NCI-H82 treated with DMSO at 0.1 percent for 48 hours (cell line): ENCODE results near the gene KCNJ14.

Experiments
- DNase-seq: peaks from one replicate; lab custom pipeline; 2025; ENCODE audit not compliant: unreplicated experiment; lab: John Stamatoyannopoulos, UW

Gene KCNJ14

GRCh38 chr19:48455171-48455907 lies at the start of gene KCNJ14:
KCNJ14 (plus strand) TSS chr19:48455574; CDS start chr19:48461725, 6,151 bp downstream.
- no peak for DNase-seq

DNA sequence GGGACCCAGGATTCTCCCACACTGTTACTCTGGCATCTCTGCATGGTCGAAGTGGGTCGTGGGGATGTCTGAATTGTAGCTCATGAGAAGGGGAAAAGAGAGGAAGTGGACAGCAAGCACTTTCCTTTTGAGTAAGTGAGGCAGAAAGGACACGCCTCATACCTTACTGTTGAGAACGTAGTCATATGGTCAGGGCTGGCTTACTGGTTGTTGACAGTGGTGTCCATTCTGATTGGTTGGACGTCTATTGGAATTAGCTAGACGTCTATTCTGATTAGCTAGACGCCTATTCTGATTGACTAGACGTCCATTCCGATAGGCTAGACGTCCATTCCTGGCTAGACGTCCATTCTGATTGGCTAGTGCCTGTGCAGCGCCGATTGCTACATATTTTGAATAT lies 49.5 kb upstream of the KCNJ14 start:
- DNase-seq: no peak

GRCh38 chr19:48413879-48414587 lies 41.3 kb upstream of the KCNJ14 start:
- DNase-seq: no peak

DNA sequence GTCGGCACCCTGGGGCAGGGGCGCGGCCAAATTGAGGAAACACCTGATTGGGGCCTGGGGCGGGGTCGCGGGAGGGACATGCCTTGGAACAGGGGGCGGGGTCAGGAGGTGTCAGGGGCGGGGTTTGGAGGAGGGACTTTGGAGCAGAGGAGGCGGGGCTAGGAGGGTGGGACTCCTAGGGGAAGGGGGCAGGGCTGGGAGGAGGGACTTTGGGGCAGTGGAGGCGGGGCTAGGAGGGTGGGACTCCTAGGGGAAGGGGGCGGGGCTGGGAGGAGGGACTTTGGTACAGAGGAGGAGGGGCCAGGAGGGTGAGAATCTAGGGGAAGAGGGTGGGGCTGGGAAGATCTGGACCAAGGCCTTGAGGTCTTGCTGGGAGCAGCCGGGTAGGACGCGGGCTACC lies 40.0 kb upstream of the KCNJ14 start:
- peak; percentile 32 for DNase-seq

GRCh38 chr19:48415806-48416221 lies 39.6 kb upstream of the KCNJ14 start:
- DNase-seq: no peak

DNA sequence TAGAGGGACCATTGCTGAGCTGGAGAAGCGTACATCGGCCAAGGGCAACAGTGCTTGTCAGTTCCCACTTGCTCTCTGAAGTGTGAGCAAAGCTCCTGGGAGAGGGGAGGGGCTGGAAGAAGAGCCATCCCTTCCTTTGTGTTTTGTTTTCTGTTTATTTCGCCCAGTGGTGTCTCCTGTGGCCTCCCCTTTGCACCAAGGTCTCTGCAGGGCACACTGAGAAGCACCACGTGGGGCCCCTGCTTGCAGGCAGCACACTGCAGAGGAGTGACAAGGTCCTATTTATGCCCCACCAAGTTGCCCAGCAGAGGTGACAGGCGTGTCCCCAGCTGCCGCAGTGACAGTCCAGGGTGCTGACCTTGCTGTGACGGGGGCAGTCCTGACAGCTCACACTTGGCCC lies 38.0 kb upstream of the KCNJ14 start:
- DNase-seq: no peak

GRCh38 chr19:48418317-48419064 lies 36.9 kb upstream of the KCNJ14 start:
- no peak for DNase-seq

GRCh38 chr19:48419158-48419920 lies 36.0 kb upstream of the KCNJ14 start:
- no peak for DNase-seq

DNA sequence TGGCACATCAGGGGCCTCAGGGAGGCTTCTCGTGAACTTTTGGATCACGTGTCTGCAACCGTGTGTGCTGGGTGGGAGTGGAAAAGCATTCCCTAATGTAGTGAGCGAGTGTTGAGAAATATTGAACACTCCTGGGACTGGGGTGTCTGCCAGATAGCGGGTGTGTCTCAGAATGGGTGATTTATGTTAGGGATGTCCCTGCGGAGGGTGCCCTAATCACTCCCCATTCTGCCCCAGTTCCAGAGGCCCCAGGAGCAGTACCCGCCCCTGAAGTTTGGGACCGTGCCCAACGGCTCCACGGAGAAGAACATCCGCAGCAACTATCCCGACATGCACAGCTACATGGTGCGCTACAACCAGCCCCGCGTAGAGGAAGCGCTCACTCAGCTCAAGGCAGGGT lies 33.8 kb upstream of the KCNJ14 start:
- no peak for DNase-seq

GRCh38 chr19:48424694-48425219 lies 30.6 kb upstream of the KCNJ14 start:
- no peak for DNase-seq

GRCh38 chr19:48428670-48429069 lies 26.7 kb upstream of the KCNJ14 start:
- DNase-seq: no peak

GRCh38 chr19:48433337-48433736 lies 22.0 kb upstream of the KCNJ14 start:
- no peak for DNase-seq

GRCh38 chr19:48436586-48436985 lies 18.8 kb upstream of the KCNJ14 start:
- no peak for DNase-seq

DNA sequence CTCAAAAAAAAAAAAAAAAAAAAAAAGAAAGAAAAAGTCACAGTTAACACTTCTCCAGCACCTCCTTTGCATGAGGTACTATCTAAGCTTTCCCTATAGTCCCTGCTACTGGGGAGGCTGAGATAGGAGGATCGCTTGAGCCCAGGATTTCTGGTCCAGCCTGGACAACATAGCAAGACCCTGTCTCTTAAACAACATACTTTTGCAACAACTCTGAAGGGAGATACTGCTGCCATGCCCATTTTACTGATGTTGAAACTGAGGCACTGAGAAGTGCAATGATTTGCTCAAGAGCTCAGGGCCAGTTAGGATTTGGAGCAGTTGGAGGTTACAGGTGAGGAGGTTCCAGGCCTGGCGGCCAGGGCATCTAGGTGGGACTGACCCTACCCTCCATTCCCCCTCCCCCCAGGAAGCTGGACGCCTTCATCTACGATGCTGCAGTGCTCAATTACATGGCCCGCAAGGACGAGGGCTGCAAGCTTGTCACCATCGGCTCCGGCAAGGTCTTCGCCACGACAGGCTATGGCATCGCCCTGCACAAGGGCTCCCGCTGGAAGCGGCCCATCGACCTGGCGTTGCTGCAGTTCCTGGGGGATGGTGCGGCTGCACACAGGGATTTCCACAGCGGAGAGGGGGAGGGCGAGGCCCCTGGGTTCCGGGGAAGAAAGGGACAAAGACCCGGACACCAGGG lies 13.9 kb upstream of the KCNJ14 start:
- DNase-seq: no peak

DNA sequence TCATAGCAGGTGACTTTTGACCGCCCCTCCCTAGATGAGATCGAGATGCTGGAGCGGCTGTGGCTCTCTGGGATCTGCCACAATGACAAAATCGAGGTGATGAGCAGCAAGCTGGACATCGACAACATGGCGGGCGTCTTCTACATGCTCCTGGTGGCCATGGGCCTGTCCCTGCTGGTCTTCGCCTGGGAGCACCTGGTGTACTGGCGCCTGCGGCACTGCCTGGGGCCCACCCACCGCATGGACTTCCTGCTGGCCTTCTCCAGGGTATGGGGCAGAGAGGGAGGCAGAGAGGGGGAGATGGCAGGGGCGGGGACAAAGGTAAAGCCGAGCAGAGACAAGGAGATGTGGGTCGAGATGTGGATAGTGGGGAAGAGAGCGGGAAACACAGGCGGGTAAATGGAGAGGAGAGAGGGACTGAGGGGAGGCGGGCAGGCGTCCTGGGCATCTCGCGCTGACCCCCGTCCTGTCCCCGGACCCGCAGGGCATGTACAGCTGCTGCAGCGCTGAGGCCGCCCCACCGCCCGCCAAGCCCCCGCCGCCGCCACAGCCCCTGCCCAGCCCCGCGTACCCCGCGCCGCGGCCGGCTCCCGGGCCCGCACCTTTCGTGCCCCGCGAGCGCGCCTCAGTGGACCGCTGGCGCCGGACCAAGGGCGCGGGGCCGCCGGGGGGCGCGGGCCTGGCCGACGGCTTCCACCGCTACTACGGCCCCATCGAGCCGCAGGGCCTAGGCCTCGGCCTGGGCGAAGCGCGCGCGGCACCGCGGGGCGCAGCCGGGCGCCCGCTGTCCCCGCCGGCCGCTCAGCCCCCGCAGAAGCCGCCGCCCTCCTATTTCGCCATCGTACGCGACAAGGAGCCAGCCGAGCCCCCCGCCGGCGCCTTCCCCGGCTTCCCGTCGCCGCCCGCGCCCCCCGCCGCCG lies 13.0 kb upstream of the KCNJ14 start:
- DNase-seq: no peak

- DNase-seq: no peak
Observed at GRCh38 chr19:48443256-48443655, 12.1 kb upstream of the KCNJ14 start.

DNA sequence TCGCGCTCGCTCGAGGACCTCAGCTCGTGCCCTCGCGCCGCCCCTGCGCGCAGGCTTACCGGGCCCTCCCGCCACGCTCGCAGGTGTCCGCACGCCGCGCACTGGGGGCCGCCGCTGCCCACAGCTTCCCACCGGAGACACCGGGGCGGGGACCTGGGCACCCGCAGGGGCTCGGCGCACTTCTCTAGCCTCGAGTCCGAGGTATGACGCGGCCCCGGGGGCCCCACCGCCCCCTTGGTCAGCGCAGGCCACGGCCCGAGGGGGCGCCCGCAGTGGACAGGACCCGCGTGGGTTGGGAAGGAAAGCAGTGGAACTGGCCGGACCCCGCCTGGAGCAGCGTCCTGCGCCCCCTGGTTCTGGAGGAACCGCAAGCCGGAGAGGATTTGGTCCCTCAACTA lies 11.6 kb upstream of the KCNJ14 start:
- DNase-seq: no peak

GRCh38 chr19:48444129-48444935 lies 11.0 kb upstream of the KCNJ14 start:
- DNase-seq: no peak

- DNase-seq: no peak
Observed at GRCh38 chr19:48444936-48445200, 10.5 kb upstream of the KCNJ14 start.
